Activated B cell treated with CpG ODN at 0.5 μM for 24 hours (primary cell): ENCODE data around the gene FBXW2. TPM values are rescaled to one million over a fixed set of nuclear protein-coding genes. Genes with fewer than 3 reads are reported as not detected.
A peak's percentile ranks its signal among the peaks of the same experiment; 100 is the strongest.

Source experiments
- ATAC-seq: fragments of 200-7000 bp; cut with Tn5 transposase; one replicate; pipeline ENCODE4 v1.10.0; 2021; ENCODE audit warnings: low read depth, mild to moderate bottlenecking, moderate library complexity
- CTCF ChIA-PET: fragments of 350-600 bp; sonication (Branson Sonifier 250); formaldehyde crosslinking; loops from one replicate; lab custom pipeline; 2021; ENCODE audit warnings: antibody characterized with exemption; lab: Charles Lee
- POLR2A ChIA-PET: fragments of 350-600 bp; sonication (Branson Sonifier 250); formaldehyde crosslinking; loops from one replicate; lab custom pipeline; 2021; ENCODE audit warnings: antibody characterized with exemption; lab: Charles Lee
- DNase-seq: peaks from one replicate; pipeline ENCODE4 v3.0.0; 2022
- H3K27ac Mint-ChIP-seq: one replicate; pipeline ENCODE4 v1.8.0; 2020; ENCODE audit warnings: mixed read lengths
- H3K27me3 Mint-ChIP-seq: one replicate; pipeline ENCODE4 v1.8.0; 2021; ENCODE audit warnings: mixed read lengths
- H3K36me3 Mint-ChIP-seq: one replicate; pipeline ENCODE4 v1.8.0; 2021; ENCODE audit warnings: low read depth, mixed read lengths
- H3K4me1 Mint-ChIP-seq: one replicate; pipeline ENCODE4 v1.8.0; 2021; ENCODE audit warnings: mixed read lengths
- H3K4me3 Mint-ChIP-seq: one replicate; pipeline ENCODE4 v1.8.0; 2020; ENCODE audit warnings: mild to moderate bottlenecking, mixed read lengths
- H3K9me3 Mint-ChIP-seq: one replicate; pipeline ENCODE4 v1.8.0; 2020; ENCODE audit warnings: mixed read lengths
- intact Hi-C: fragments of 100-400 bp; cut with micrococcal nuclease; formaldehyde crosslinking; loops from one replicate; pipeline ENCODE4 v1.15.1; 2024
- total RNA-seq: library from RNA; stranded (reverse); gene quantifications from 2 replicates; pipeline ENCODE4 v1.2.3, GENCODE V29; 2022
- TF ChIP-seq, protein P1 (sequence below): fragments of 200-600 bp; IDR thresholded peaks from one replicate; pipeline ENCODE4 v1.8.0; 2022; ENCODE audit warnings: antibody characterized with exemption, mild to moderate bottlenecking

The FBXW2 gene
- total RNA-seq, 1 donor from 2014 or later = 77.9 TPM

DNA sequence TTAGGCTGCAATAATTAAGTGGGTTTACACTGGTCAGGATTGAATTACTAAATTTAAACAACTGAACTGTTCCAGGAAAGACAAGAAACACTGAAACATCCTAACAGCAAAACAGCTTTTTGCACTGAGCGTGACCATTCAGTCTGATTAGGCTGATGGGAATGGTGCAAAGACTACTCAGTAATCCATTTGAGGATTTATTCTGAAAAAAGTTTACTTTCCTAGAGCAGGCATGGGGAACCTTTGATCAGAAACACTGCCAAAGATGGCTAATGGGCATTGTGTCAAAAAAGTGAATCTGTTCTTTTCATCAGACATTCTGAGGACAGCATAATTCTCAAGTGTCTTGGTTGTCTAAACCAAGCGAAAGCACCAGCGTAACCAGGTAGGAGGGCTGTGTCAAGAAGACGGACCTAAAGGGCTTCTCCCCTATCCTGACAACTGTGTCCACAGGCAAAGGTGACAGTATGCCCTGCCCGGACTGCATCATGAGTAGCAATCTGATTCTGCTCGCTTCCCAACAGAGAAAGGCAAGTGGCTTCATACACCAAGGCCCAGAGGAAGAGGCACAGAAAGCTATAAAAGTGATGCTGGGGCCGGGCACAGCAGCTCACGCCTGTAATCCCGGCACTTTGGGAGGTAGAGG lies 33.3 kb downstream of the FBXW2 start:
- no peak overlapping the region for H3K27ac Mint-ChIP-seq
- H3K4me1 Mint-ChIP-seq = peaks cover 24% of the 10 kb centered on the region
- no peaks in the 10 kb centered on the region for H3K9me3 Mint-ChIP-seq
- DNase-seq (no peak), ATAC-seq (no peak)
- H3K27me3 Mint-ChIP-seq = no peaks in the 10 kb centered on the region
- peaks cover 53% of the 10 kb centered on the region for H3K36me3 Mint-ChIP-seq
- ChIA-PET CTCF (interaction anchor here (7.5 kb wide), 1 partner anchor 301 kb away, joined by 135 read pairs; no protein-coding TSS in a partner anchor), POLR2A (interaction anchor here (0.5 kb wide), 1 partner anchor 308 kb away, joined by 4 read pairs; no protein-coding TSS in a partner anchor)
- TF ChIP-seq, protein P1, sequence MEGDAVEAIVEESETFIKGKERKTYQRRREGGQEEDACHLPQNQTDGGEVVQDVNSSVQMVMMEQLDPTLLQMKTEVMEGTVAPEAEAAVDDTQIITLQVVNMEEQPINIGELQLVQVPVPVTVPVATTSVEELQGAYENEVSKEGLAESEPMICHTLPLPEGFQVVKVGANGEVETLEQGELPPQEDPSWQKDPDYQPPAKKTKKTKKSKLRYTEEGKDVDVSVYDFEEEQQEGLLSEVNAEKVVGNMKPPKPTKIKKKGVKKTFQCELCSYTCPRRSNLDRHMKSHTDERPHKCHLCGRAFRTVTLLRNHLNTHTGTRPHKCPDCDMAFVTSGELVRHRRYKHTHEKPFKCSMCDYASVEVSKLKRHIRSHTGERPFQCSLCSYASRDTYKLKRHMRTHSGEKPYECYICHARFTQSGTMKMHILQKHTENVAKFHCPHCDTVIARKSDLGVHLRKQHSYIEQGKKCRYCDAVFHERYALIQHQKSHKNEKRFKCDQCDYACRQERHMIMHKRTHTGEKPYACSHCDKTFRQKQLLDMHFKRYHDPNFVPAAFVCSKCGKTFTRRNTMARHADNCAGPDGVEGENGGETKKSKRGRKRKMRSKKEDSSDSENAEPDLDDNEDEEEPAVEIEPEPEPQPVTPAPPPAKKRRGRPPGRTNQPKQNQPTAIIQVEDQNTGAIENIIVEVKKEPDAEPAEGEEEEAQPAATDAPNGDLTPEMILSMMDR = no peak
- H3K4me3 Mint-ChIP-seq = no peak overlapping the region
- intact Hi-C loops = loop anchor here (5.0 kb wide), 3 partner anchors 397 to 737 kb away; partner anchors contain the start of gene GGTA1

DNA sequence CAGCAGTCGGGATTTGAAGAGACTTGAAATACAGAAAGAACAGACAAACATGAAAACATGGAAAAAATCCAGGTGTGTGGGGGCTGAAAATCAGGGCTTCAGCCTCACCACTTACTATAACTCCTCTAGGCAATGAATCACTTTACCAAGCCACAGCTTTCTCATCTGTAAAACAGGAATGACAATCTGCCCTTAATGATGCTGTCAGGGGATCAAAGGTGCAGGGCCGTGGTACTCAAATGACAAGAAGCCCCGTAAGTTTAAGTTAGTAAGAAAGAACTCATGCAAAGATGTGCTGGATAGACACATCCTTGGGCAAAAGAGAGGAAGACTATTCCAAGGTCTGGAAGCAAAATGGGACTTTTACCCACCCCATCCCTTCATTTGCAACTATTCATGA lies 34.7 kb downstream of the FBXW2 start:
- DNase-seq = no peak
- TF ChIP-seq, protein P1 = no peak
- no peak for ATAC-seq
- peaks cover 24% of the 10 kb centered on the region for H3K4me1 Mint-ChIP-seq
- no peak overlapping the region for H3K27ac Mint-ChIP-seq
- H3K4me3 Mint-ChIP-seq = no peak overlapping the region
- intact Hi-C loops = loop anchor here (5.0 kb wide), 3 partner anchors 399 to 739 kb away; partner anchors contain the start of gene GGTA1
- H3K27me3 Mint-ChIP-seq = no peaks in the 10 kb centered on the region
- H3K9me3 Mint-ChIP-seq = no peaks in the 10 kb centered on the region
- ChIA-PET POLR2A (no interaction called here), CTCF (interaction anchor here (7.5 kb wide), 1 partner anchor 302 kb away, joined by 135 read pairs; no protein-coding TSS in a partner anchor)
- peaks cover 42% of the 10 kb centered on the region for H3K36me3 Mint-ChIP-seq

DNA sequence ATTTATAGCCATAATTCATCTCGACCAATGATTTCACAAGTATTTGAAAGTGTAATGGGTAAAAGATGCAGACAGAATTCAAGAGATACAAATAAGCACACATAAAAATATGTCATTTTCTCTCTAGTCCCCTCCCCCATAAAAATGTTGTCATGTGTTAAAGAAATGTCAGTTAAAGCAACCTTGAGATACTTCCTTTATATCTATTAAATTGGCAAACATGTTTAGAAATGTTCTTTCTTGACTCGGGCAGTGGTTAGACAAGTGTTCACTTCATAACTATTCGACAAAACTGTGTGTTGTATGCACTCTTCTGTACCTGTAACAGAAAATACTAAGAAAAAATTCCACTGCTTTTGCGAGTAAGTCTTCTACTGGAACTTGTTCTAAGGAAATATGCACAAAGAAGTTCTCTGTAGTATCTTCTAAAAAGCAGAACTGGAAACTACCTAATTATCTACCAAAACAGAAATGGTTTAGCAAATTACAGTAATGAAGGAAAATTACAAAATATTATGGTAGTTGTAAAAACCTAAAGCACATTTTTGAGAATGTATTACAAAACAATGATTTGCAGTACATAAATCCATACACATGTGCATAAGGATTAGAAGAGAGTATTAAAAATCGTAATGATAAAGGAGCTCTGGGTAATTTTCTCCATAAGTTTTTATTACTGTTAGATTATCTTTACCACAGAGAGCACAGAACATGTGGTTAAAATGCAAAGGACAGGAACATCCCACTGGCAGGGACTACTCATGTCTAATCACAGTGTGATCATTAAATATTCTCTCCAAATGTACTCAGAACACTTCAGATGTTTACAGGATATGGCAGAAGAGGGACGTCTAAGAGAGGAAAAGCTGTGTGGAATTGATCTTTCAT lies 35.9 kb downstream of the FBXW2 start:
- ATAC-seq (peak; percentile 31), DNase-seq (no peak)
- Mint-ChIP-seq H3K4me1 (peaks cover 24% of the 10 kb centered on the region), H3K4me3 (no peak overlapping the region), H3K27ac (peak overlapping the region; percentile 73), H3K9me3 (no peaks in the 10 kb centered on the region), H3K36me3 (peaks cover 29% of the 10 kb centered on the region), H3K27me3 (no peaks in the 10 kb centered on the region)
- intact Hi-C loops = loop anchor here (1.0 to 5.0 kb wide), 5 partner anchors 36 to 740 kb away; partner anchors contain the start of genes FBXW2 and GGTA1
- ChIA-PET POLR2A (no interaction called here), CTCF (interaction anchor here (0.8 to 7.5 kb wide), 7 partner anchors 137 to 559 kb away, joined by 3 to 135 read pairs (median 13); no protein-coding TSS in a partner anchor)
- TF ChIP-seq, protein P1 = no peak

DNA sequence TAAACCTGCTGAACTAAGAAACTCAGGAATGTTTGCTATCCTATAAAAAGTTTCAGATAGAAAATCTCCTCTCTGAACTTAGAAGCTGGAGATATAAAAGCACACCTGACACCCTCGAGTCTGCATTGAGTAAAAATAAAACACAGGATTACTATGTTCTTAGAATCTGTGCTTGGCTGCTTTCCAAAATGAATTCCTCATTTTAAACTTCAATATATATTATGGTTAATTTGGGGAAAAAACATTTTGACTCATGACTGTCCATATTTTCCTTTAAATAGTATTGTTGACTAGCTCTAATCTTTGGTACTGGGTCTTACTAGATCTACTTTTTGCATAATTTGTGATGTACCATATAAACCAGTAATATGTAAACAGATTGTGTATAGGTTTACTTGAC lies 36.7 kb downstream of the FBXW2 start:
- Mint-ChIP-seq H3K27me3 (no peaks in the 10 kb centered on the region), H3K36me3 (peaks cover 24% of the 10 kb centered on the region), H3K4me1 (peaks cover 24% of the 10 kb centered on the region), H3K4me3 (no peak overlapping the region), H3K27ac (no peak overlapping the region), H3K9me3 (no peaks in the 10 kb centered on the region)
- TF ChIP-seq, protein P1 = no peak
- intact Hi-C loops = loop anchor here (1.0 to 5.0 kb wide), 5 partner anchors 224 to 741 kb away; partner anchors contain the start of gene GGTA1
- ATAC-seq (no peak), DNase-seq (no peak)
- ChIA-PET POLR2A (interaction anchor here (1.2 kb wide), 1 partner anchor 315 kb away, joined by 3 read pairs; no protein-coding TSS in a partner anchor), CTCF (interaction anchor here (0.8 to 7.5 kb wide), 18 partner anchors 11 to 647 kb away, joined by 3 to 135 read pairs (median 4); no protein-coding TSS in a partner anchor)
